Activated CD8-positive, alpha-beta memory T cell treated with anti-CD3 and anti-CD28 coated beads, Interleukin-2, amount 50 U/mL, for 4 hours (primary cell): ENCODE measurements around the gene OSBPL5.
"Not testable (repeated sequence)": the region's sequence is repeated elsewhere in the genome, so short reads cannot be mapped to it uniquely, and the experiment has no call there.

Experiments used
- DNase-seq: peaks from one replicate; pipeline ENCODE4 v3.0.0-alpha.2; 2020

OSBPL5 gene

GRCh38 chr11:3181725-3182461 lies 16.8 kb upstream of the OSBPL5 start:
- peak; percentile 6 for DNase-seq

- no peak for DNase-seq
These were observed 15.8 kb upstream of the OSBPL5 start for GRCh38 chr11:3180869-3181268.

- no peak for DNase-seq
These were observed 13.2 kb upstream of the OSBPL5 start for GRCh38 chr11:3178349-3178748.

- no peak for DNase-seq
These were observed 12.8 kb upstream of the OSBPL5 start for GRCh38 chr11:3177931-3178330.

GRCh38 chr11:3176487-3176886 lies 11.4 kb upstream of the OSBPL5 start:
- DNase-seq: no peak

GRCh38 chr11:3175194-3175593 lies 10.1 kb upstream of the OSBPL5 start:
- no peak for DNase-seq

GRCh38 chr11:3174387-3174786 lies 9.3 kb upstream of the OSBPL5 start:
- no peak for DNase-seq

GRCh38 chr11:3173795-3174194 lies 8.7 kb upstream of the OSBPL5 start:
- no peak for DNase-seq

- DNase-seq: no peak
These were observed 6.9 kb upstream of the OSBPL5 start for GRCh38 chr11:3171931-3172560.

GRCh38 chr11:3170756-3171650 lies 5.9 kb upstream of the OSBPL5 start:
- no peak for DNase-seq

- DNase-seq: no peak
These were observed 5.1 kb upstream of the OSBPL5 start for GRCh38 chr11:3170044-3170755.

- peak; percentile 31 for DNase-seq
These were observed 4.3 kb upstream of the OSBPL5 start for GRCh38 chr11:3169255-3170043.

- not testable (repeated sequence) for DNase-seq
These were observed 3.7 kb upstream of the OSBPL5 start for GRCh38 chr11:3168742-3169254.

GRCh38 chr11:3167143-3168119 lies 2.3 kb upstream of the OSBPL5 start:
- DNase-seq: no peak

- no peak for DNase-seq
These were observed 1.4 kb upstream of the OSBPL5 start for GRCh38 chr11:3166268-3167142.

GRCh38 chr11:3165916-3166267 lies 782 bp upstream of the OSBPL5 start:
- DNase-seq: no peak

- DNase-seq: no peak
These were observed 458 bp downstream of the OSBPL5 start for GRCh38 chr11:3164552-3165151.

GRCh38 chr11:3164138-3164551 lies 965 bp downstream of the OSBPL5 start:
- no peak for DNase-seq
